ENCODE measurements around the gene RNF186.
A peak's percentile ranks its signal among the peaks of the same experiment; 100 is the strongest.
"Not testable (repeated sequence)": the region's sequence is repeated elsewhere in the genome, so short reads cannot be mapped to it uniquely, and the experiment has no call there.

RNF186 gene

DNA sequence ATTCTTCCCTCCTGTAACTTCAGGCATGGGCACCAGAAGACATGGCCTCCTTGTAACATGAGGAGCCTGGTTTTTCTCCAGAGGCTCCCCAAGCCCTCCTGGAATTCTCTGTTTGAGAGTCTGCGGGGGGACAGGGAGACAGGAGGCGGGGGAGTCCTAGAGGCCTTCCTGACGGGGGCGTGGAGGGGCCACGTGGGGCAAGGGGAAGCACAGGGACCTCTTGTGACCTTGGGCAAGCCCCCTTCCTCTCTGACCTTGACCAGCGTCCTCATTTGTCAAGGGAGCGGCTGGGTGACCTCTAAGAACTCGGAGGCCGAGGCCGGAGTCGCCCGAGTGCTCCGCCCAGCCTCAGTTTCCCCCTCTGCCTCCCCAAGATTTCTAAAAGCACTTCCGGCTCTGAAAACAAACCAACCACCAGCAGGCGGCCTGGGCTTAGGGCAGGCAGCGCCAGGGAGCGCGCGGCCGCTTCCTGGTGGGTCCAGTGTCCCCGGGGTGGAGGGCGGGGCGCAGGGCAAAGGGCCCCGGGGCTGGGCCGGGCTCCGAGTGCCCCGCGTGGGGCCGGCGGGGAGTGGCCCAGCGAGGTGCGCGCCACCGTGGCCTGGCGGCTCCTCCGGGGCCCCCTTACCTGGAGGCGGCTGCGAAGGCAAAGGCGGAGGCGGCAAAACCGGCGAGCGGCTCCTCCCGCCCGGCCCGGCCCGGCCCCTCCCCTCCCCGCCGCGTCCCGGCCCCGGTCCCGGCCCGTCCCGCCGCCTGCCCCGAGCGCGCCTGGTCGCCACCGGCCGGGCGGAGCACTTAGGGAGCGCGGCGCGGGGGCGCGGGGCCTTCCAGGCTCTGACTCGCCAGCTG is 15.6 kb downstream of the RNF186 start, which contains the start of gene TMCO4:
Gene TMCO4, minus strand, starts transcription at position 687 of the 846 bp plus-strand sequence. CDS start 19,158 bp downstream, outside the sequence.
- H2AFZ ChIP-seq (ENCODE audit: low read depth, low read length), result no peak within 1 kb of the TSS
- H3K27me3 ChIP-seq (ENCODE audit: insufficient read depth, low read length), result peaks cover 59% of the 10 kb centered on the region
- peaks cover 4% of the 10 kb centered on the region for H3K4me1 ChIP-seq (ENCODE audit: insufficient read depth, low read length)
- H3K36me3 ChIP-seq (ENCODE audit: insufficient read depth, low read length), result no peaks in the 10 kb centered on the region
- no peaks in the 10 kb centered on the region for H3K9me3 ChIP-seq (ENCODE audit: low read length)
- peak within 1 kb of the TSS; percentile 24 for H3K4me3 ChIP-seq (ENCODE audit: low read length)

DNA sequence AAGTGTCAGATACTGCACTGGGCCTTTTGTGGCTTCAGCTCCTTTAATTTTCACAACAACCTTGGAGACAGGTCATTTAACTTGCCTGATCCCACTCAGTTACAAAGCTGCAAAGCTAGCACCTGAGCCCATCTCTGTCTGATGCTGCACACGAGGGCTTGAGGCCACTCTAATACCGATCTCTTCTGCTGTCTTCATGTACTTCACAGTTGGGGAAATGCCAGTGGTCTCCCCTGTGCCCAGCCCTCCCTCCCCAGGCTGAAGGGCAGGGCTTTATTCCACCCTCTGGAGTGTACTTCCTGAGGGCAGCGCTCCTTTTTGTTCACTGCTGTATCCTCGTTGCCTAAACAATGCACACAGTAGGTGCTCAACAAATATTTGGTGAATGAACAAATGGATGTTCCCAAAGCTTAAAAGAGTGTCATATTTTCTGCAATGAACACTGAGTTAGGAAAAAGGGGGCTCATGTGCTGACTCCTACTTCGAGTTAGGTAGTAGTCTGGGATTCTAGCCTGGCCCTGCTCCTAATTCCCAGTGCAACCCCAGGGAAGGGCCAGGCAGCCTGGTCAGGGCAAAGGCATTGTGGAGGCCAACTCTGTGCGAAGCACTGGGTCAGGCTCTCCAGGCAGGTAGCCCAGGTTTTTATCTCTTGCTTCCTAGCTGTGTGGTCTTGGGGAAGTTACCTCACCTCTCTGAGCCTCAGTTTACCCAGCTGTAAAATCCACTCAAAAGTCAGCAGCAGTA is 16.4 kb downstream of the RNF186 start:
- peaks cover 4% of the 10 kb centered on the region for H3K4me1 ChIP-seq (ENCODE audit: insufficient read depth, low read length)
- no peak overlapping the region for H3K4me3 ChIP-seq (ENCODE audit: low read length)
- peaks cover 55% of the 10 kb centered on the region for H3K27me3 ChIP-seq (ENCODE audit: insufficient read depth, low read length)
- H2AFZ ChIP-seq (ENCODE audit: low read depth, low read length), result no peak overlapping the region
- no peaks in the 10 kb centered on the region for H3K36me3 ChIP-seq (ENCODE audit: insufficient read depth, low read length)
- H3K9me3 ChIP-seq (ENCODE audit: low read length), result no peaks in the 10 kb centered on the region

DNA sequence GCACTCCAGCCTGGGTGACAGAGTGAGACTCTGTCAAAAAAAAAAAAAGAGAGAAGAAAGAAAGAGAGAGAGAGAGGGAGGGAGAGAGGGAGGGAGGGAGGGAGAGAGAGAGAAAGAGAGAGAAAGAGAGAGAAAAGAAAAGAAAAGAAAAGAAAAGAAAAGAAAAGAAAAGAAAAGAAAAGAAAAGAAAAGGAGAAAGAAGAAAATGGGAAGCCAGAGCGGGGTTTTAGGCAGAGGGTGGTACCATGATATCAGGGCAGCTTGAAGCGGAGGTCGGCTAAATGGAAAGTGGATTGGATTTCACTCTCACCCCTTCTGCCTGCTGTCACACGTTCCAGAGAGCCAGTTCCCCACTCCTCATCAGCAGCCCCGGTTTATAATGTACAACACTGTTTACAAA is 17.3 kb downstream of the RNF186 start:
- H3K9me3 ChIP-seq (ENCODE audit: low read length), result no peaks in the 10 kb centered on the region
- H2AFZ ChIP-seq (ENCODE audit: low read depth, low read length), result no peak overlapping the region
- no peaks in the 10 kb centered on the region for H3K36me3 ChIP-seq (ENCODE audit: insufficient read depth, low read length)
- H3K4me3 ChIP-seq (ENCODE audit: low read length), result no peak overlapping the region
- peaks cover 55% of the 10 kb centered on the region for H3K27me3 ChIP-seq (ENCODE audit: insufficient read depth, low read length)
- H3K4me1 ChIP-seq (ENCODE audit: insufficient read depth, low read length), result peaks cover 4% of the 10 kb centered on the region

DNA sequence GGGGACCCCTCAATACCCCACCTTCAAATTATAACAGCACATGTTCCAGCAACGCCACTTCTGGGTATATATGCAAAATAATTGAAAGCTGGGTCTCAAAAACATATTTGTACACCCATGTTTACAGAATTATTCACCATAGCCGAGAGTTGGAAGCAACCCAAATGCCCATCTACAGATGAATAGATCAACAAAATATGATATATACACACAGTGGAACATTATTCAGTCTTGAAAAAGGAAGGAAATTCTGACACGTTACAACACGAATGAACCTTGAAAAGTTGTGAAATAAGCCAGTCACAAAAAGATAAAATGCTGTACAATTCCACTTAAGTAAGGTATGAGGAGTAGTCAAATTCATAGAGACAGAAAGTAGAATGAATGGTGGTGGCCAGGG is 20.5 kb downstream of the RNF186 start:
- Histone ChIP-seq H3K9me3 (ENCODE audit: low read length) (no peaks in the 10 kb centered on the region), H3K4me3 (ENCODE audit: low read length) (no peak overlapping the region), H3K4me1 (ENCODE audit: insufficient read depth, low read length) (no peaks in the 10 kb centered on the region), H3K27me3 (ENCODE audit: insufficient read depth, low read length) (peaks cover 31% of the 10 kb centered on the region), H3K36me3 (ENCODE audit: insufficient read depth, low read length) (no peaks in the 10 kb centered on the region), H2AFZ (ENCODE audit: low read depth, low read length) (no peak overlapping the region)

DNA sequence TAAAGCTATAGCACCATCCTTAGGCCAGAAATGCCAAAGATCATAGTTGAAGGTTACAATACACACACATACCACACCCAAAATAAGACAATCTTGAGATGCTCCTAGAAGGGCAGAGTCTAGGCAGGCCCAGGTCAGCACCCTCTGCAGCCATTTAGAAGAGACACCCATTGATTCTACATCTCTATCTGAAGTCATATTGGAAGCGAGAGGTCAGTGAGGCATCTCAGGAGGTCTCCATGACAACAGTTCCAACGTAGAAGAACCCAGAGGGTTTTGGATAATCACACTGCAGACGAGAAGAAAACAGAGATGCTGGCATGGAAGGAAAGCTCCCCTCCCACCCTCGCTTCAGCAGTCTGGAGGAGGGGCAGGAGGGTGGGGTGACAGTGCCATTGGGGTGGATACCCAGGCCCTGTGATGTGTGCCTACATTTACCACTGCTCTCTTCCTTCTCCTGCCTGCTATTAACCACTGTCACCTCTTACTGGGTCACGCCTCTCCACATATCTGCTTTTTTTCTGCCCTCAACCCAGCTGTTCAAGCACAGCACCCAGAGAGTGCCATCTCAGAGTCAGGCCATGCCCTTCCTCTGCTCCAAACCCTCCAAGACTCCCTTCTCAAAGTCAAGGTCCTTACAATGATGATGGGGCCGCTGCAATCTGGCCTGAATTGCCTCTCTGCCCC is 21.6 kb downstream of the RNF186 start:
- H2AFZ ChIP-seq (ENCODE audit: low read depth, low read length), result no peak overlapping the region
- no peaks in the 10 kb centered on the region for H3K36me3 ChIP-seq (ENCODE audit: insufficient read depth, low read length)
- no peaks in the 10 kb centered on the region for H3K4me1 ChIP-seq (ENCODE audit: insufficient read depth, low read length)
- peaks cover 20% of the 10 kb centered on the region for H3K27me3 ChIP-seq (ENCODE audit: insufficient read depth, low read length)
- no peak overlapping the region for H3K4me3 ChIP-seq (ENCODE audit: low read length)
- no peaks in the 10 kb centered on the region for H3K9me3 ChIP-seq (ENCODE audit: low read length)

DNA sequence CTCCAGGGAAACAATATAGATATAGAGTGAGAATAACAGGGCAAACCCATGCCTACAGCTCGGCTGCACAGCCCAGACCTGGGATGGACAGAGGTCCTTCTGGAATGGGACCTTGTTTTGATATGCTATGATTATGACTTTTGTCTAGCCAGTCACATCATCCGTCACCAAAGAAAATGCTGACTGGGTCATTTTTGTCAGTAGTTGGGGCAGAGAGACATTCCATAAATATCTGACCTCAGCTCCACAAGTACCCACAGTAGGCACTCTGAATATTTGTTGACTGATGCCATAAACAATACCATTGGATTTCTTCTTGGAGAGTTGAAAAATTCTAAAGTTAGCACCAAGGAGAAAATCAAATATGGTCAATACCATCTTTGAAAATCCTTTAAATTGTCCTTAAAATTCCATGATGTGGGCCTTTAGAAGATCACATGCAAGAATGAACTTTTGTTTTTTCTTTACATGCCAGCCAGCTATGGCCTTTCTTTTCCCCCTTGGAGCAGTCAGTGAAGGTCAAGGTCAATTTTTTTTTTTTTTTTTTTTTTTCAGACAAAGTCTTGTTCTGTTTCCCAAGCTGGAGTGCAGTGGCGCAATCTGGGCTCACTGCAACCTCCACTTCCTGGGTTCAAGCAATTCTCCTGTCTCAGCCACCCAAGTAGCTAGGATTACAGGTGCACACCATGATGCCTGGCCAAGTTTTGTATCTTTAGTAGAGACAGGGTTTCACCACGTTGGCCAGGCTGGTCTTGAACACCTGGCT is 22.7 kb downstream of the RNF186 start:
- Histone ChIP-seq H3K36me3 (ENCODE audit: insufficient read depth, low read length) (no peaks in the 10 kb centered on the region), H3K4me3 (ENCODE audit: low read length) (no peak overlapping the region), H3K9me3 (ENCODE audit: low read length) (no peaks in the 10 kb centered on the region), H3K4me1 (ENCODE audit: insufficient read depth, low read length) (no peaks in the 10 kb centered on the region), H3K27me3 (ENCODE audit: insufficient read depth, low read length) (peaks cover 14% of the 10 kb centered on the region), H2AFZ (ENCODE audit: low read depth, low read length) (no peak overlapping the region)

DNA sequence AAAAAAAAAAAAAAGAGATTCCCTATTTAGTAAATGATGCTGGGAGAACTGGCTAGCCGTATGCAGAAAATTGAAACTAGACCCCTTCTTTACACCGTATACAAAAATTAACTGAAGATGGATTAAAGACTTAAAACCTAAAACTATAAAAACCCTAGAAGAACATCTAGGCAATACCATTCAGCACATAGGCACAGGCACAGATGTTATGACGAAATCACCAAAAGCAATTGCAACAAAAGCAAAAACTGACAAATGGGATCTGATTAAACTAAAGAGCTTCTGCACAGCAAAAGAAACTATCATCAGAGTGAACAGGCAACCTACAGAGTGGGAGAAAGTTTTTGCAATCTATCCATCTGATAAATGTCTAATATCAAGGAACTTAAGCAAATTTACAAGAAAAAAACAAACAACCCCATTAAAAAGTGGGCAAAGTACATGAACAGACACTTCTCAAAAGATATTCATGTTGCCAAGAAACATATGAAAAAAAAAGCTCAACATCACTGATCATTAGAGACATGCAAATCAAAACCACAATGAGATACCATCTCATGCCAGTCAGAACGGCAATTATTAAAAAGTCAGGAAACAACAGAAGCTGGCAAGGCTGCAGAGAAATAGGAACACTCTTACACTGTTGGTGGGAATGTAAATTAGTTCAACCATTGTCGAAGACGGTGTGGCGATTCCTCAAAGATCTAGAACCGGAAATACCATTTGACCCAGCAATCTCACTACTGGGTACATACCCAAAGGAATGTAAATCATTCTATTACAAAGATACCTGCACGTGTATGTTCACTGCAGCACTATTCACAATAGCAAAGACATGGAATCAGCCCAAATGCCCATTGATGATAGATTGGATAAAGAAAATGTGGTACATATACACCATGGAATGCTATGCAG is 24.8 kb downstream of the RNF186 start:
- not testable (repeated sequence) for H3K4me1 ChIP-seq (ENCODE audit: insufficient read depth, low read length); H2AFZ ChIP-seq (ENCODE audit: low read depth, low read length); H3K4me3 ChIP-seq (ENCODE audit: low read length); H3K36me3 ChIP-seq (ENCODE audit: insufficient read depth, low read length); H3K9me3 ChIP-seq (ENCODE audit: low read length); H3K27me3 ChIP-seq (ENCODE audit: insufficient read depth, low read length)

DNA sequence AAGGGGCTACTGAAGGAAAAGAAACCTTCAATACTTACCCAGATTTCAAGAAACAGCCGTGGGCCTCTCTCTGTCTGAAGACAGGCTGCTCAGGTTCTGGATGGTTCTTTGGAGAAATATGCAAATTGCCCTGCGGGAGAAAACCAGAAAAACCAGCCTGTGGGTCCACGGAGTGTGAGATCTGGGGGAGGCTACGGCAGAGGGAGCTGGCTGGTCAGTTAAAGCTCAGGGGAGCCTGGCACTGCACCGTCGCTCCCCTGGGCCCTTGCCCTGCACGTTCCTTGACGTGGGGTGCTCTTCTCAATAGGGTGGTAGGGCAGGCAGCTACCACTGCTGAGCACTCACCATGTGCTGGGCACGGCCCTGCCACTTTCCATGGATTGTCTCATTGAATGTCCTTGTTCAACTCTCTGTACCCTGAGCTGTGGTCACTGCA is 28.1 kb downstream of the RNF186 start:
- Histone ChIP-seq H3K27me3 (ENCODE audit: insufficient read depth, low read length) (peaks cover 6% of the 10 kb centered on the region), H2AFZ (ENCODE audit: low read depth, low read length) (no peak overlapping the region), H3K4me3 (ENCODE audit: low read length) (no peak overlapping the region), H3K36me3 (ENCODE audit: insufficient read depth, low read length) (no peaks in the 10 kb centered on the region), H3K4me1 (ENCODE audit: insufficient read depth, low read length) (no peaks in the 10 kb centered on the region), H3K9me3 (ENCODE audit: low read length) (no peaks in the 10 kb centered on the region)

DNA sequence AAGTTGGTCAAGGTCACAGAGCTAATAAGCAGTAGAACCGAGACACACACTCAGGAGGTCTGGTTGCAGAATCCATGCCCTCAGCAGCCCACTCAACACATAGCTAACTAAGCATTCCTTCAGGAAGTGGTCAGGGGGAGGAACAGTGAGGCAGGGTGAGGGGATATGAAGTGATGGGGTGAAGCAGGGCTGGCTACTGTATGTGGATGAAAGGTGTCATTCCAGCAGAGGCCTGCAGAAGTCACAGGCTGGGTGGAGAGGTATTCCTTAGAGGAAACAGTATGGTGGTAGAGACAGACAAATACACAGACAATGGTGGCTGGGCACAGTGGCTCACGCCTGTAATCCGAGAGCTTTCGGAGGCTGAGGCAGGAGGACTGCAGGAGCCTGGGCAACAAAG is 29.4 kb downstream of the RNF186 start:
- H3K4me3 ChIP-seq (ENCODE audit: low read length), result no peak overlapping the region
- no peaks in the 10 kb centered on the region for H3K9me3 ChIP-seq (ENCODE audit: low read length)
- peaks cover 6% of the 10 kb centered on the region for H3K27me3 ChIP-seq (ENCODE audit: insufficient read depth, low read length)
- H3K36me3 ChIP-seq (ENCODE audit: insufficient read depth, low read length), result no peaks in the 10 kb centered on the region
- H3K4me1 ChIP-seq (ENCODE audit: insufficient read depth, low read length), result no peaks in the 10 kb centered on the region
- no peak overlapping the region for H2AFZ ChIP-seq (ENCODE audit: low read depth, low read length)

DNA sequence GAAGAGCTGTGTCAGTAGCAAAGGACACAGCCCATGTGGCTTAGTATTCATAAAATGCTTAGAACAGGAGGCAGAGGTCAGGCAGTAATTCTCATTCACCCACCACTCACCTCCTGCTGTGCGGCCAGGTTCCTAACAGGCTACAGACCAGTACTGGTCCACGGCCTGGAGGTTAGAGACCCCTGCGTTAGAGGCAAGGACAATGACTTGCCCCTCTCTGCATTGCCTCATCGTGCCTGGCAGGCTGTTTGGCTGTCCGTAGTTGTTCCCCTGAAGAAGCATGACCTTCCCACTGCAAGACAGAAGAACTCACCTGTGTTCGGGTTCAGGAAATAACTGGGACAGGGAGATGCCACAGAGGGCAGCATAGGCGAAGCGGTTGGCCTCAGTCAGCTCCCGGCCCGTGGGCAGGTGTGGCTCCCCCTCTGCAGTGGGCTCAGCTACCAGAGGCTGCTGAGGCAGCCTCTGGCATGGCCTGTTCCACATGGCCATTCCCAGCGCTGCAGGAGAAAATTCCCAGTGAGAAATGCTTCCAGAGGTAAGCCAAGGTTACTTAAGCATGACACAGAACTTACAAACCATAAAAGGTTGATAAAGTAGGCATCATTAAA is 34.7 kb downstream of the RNF186 start:
- Histone ChIP-seq H3K9me3 (ENCODE audit: low read length) (no peaks in the 10 kb centered on the region), H3K36me3 (ENCODE audit: insufficient read depth, low read length) (no peaks in the 10 kb centered on the region), H3K4me3 (ENCODE audit: low read length) (no peak overlapping the region), H3K27me3 (ENCODE audit: insufficient read depth, low read length) (peaks cover 4% of the 10 kb centered on the region), H3K4me1 (ENCODE audit: insufficient read depth, low read length) (no peaks in the 10 kb centered on the region), H2AFZ (ENCODE audit: low read depth, low read length) (no peak overlapping the region)

DNA sequence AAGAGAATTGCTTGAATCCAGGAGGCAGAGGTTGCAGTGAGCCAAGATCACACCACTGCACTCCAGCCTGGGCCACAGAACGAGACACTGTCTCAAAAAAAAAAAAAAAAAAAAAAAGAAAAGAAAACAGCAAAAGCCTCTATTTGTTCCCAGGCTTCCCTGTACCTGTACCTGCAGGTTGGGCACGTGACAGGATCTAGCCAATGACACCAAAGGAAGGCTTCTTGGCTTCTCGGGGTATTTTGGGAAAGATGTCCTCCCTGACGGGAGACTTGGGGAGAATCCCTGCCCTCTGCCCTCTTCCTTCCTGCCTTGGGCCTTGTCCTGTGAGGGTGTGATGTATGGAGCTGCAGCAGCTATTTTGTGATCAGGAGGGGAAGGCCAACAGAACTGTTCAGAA is 38.1 kb downstream of the RNF186 start:
- no peaks in the 10 kb centered on the region for H3K9me3 ChIP-seq (ENCODE audit: low read length)
- H3K4me1 ChIP-seq (ENCODE audit: insufficient read depth, low read length), result no peaks in the 10 kb centered on the region
- H2AFZ ChIP-seq (ENCODE audit: low read depth, low read length), result no peak overlapping the region
- no peaks in the 10 kb centered on the region for H3K36me3 ChIP-seq (ENCODE audit: insufficient read depth, low read length)
- peaks cover 8% of the 10 kb centered on the region for H3K27me3 ChIP-seq (ENCODE audit: insufficient read depth, low read length)
- no peak overlapping the region for H3K4me3 ChIP-seq (ENCODE audit: low read length)
